Stomach (tissue), 9 donors: ENCODE data around the gene CCDC88C. TPM values are rescaled to one million over a fixed set of nuclear protein-coding genes. Genes with fewer than 3 reads are reported as not detected.

Source experiments
- DNase-seq, 2 donors: peaks; one replicate each; pipeline versions ENCODE4 v3.0.0 to v3.0.0-alpha.2; 2013 to 2019
- H3K27ac ChIP-seq, 5 donors: fragments of 200-600 bp in 4 of 5; sonication (generic) in 4 of 5; one replicate each; pipeline ENCODE4 v1.5.1; 2013 to 2019; ENCODE audit warnings: mild to moderate bottlenecking in 1 of 5, moderate library complexity in 1 of 5
- H3K27me3 ChIP-seq, 3 donors: fragments of 200-600 bp; sonication (generic); one replicate each; pipeline ENCODE4 v1.5.1; 2017 to 2019; ENCODE audit warnings: mixed run types in 1 of 3
- H3K36me3 ChIP-seq, 4 donors: fragments of 200-600 bp; sonication (generic); 1 replicate in 3 of 4; 2 replicates in 1 of 4; pipeline ENCODE4 v1.5.1; 2016 to 2019
- H3K4me1 ChIP-seq, 4 donors: fragments of 200-600 bp; sonication (generic); one replicate each; pipeline ENCODE4 v1.5.1; 2016 to 2019
- H3K4me3 ChIP-seq, 4 donors: fragments of 200-600 bp; sonication (generic) in 3 of 4; one replicate each; pipeline ENCODE4 v1.5.1; 2016 to 2019; ENCODE audit warnings: mild to moderate bottlenecking in 1 of 4
- H3K9me3 ChIP-seq, 4 donors: fragments of 200-600 bp; sonication (generic); one replicate each; pipeline ENCODE4 v1.5.1; 2016 to 2019
- CTCF ChIP-seq, 7 experiments: fragments of 450-650 bp in 4 of 7; fragments of 200-600 bp in 3 of 7; sonication (generic) in 3 of 7; IDR thresholded peaks; one replicate each; pipeline ENCODE4 v1.5.1; 2016 to 2019; ENCODE audit warnings: antibody characterized with exemption in 7 of 7, control low read depth in 2 of 7, mild to moderate bottlenecking in 1 of 7
- EP300 ChIP-seq: sonication (generic); formaldehyde crosslinking; IDR thresholded peaks from one replicate; pipeline ENCODE4 v1.6.1; 2017; ENCODE audit warnings: antibody characterized with exemption
- POLR2A ChIP-seq, 4 donors: fragments of 450-650 bp; IDR thresholded peaks; one replicate each; pipeline ENCODE4 v1.6.1; 2016; ENCODE audit warnings: antibody characterized with exemption in 4 of 4, control low read depth in 2 of 4, mild to moderate bottlenecking in 1 of 4, moderate library complexity in 1 of 4
- POLR2AphosphoS5 ChIP-seq, 3 donors: sonication (generic); formaldehyde crosslinking; IDR thresholded peaks; one replicate each; pipeline ENCODE4 v1.6.1; 2016; ENCODE audit warnings: antibody characterized with exemption in 3 of 3
- WGBS, 5 donors: extraction: QIAGEN DNeasy Blood & Tissue Kit in 3 of 5; methylation state at CpG; one replicate each; pipeline versions ENCODE4 v1.1.5 to v1.1.7; 2013 to 2018; 5-methylcytosine and 5-hydroxymethylcytosine counted together
- intact Hi-C: fragments of 100-400 bp; cut with DNase I; formaldehyde crosslinking; loops from one replicate; pipeline ENCODE4 v1.15.1; 2023; ENCODE audit warnings: low total_unique reads
- polyA plus RNA-seq, 3 donors: library from polyadenylated mRNA; stranded (reverse); fragments of 200-250 nt; gene quantifications; one replicate each; pipeline ENCODE4 v1.2.3, GENCODE V29; 2013
- total RNA-seq, 5 donors: library from RNA; depleted of rRNA; stranded (reverse); fragments of >200 nt; gene quantifications; one replicate each; pipeline versions ENCODE4 v1.1.0 to v1.2.3, GENCODE V29; 2014 to 2016
- donor health status: healthy with polysubstance abuse.
- donor health status: Bipolar disorder and iron deficiency.
- donor health status: healthy.

CCDC88C gene
- total and polyA plus RNA-seq, 8 donors = 10.5 to 66.9 (median 22.3) TPM

- Histone ChIP-seq H3K27me3 (no peaks in the 10 kb centered on the region), H3K27ac (no peak overlapping the region), H3K4me3 (no peak overlapping the region), H3K36me3 (peaks cover 10 to 68% (median 51%) of the 10 kb centered on the region in 4 donors), H3K4me1 (peaks cover 8 to 45% (median 22%) of the 10 kb centered on the region in 4 donors), H3K9me3 (no peaks in the 10 kb centered on the region)
- no peak for DNase-seq
- intact Hi-C loops = no loop called here
- no peak for TF ChIP-seq CTCF (IDR thresholded peaks at IDR 0.05)
- TF ChIP-seq POLR2A (IDR thresholded peaks at IDR 0.05) = no peak
- TF ChIP-seq EP300 = no peak
- TF ChIP-seq POLR2AphosphoS5 (IDR thresholded peaks at IDR 0.05) = no peak
- WGBS, 5 donors = 88 to 95% (median 90%) methylated on average over 13 of the region's 13 CpGs
Observed at GRCh38 chr14:91273885-91274273, 143.7 kb downstream of the CCDC88C start.

GRCh38 chr14:91273273-91273884, 144.2 kb downstream of the CCDC88C start:
- H3K4me3 ChIP-seq = no peak overlapping the region
- intact Hi-C loops = no loop called here

GRCh38 chr14:91272341-91273272, 145.0 kb downstream of the CCDC88C start:
- DNase-seq = no peak
- 83 to 91% (median 89%) methylated on average over 21 to 43 of the region's 43 CpGs for WGBS, 5 donors
- Histone ChIP-seq H3K27ac (no peak overlapping the region), H3K27me3 (no peaks in the 10 kb centered on the region), H3K9me3 (no peaks in the 10 kb centered on the region), H3K4me3 (no peak overlapping the region), H3K36me3 (peaks cover under 1 to 55% (median 40%) of the 10 kb centered on the region in 4 donors), H3K4me1 (peaks cover 8 to 37% (median 22%) of the 10 kb centered on the region in 4 donors)
- TF ChIP-seq CTCF (IDR thresholded peaks at IDR 0.05) = no peak
- no peak for TF ChIP-seq POLR2AphosphoS5 (IDR thresholded peaks at IDR 0.05)
- TF ChIP-seq EP300 = no peak
- no peak for TF ChIP-seq POLR2A (IDR thresholded peaks at IDR 0.05)
- intact Hi-C loops = no loop called here

More at GRCh38 chr14:91273273-91273884, 144.2 kb downstream of the CCDC88C start:
- DNase-seq = no peak
- Histone ChIP-seq H3K27ac (no peak overlapping the region), H3K27me3 (no peaks in the 10 kb centered on the region), H3K9me3 (no peaks in the 10 kb centered on the region), H3K4me1 (peaks cover 8 to 44% (median 22%) of the 10 kb centered on the region in 4 donors), H3K36me3 (peaks cover 8 to 63% (median 48%) of the 10 kb centered on the region in 4 donors)
- no peak for TF ChIP-seq POLR2AphosphoS5 (IDR thresholded peaks at IDR 0.05)
- TF ChIP-seq EP300 = no peak
- WGBS, 5 donors = 95 to 97% (median 96%) methylated on average over 13 to 27 of the region's 27 CpGs

GRCh38 chr14:91271639-91272038, 146.0 kb downstream of the CCDC88C start:
- intact Hi-C loops = no loop called here
- H3K4me1 ChIP-seq = peaks cover 3 to 28% (median 19%) of the 10 kb centered on the region in 4 donors
- no peak for DNase-seq
- WGBS, 5 donors = 82 to 96% (median 94%) methylated on average over 8 to 9 of the region's 9 CpGs
- no peak overlapping the region for H3K4me3 ChIP-seq
- H3K36me3 ChIP-seq = peaks cover 0 to 46% (median 34%) of the 10 kb centered on the region in 4 donors
- H3K27me3 ChIP-seq = no peaks in the 10 kb centered on the region
- TF ChIP-seq EP300 (no peak), CTCF (IDR thresholded peaks at IDR 0.05) (no peak), POLR2AphosphoS5 (IDR thresholded peaks at IDR 0.05) (no peak), POLR2A (IDR thresholded peaks at IDR 0.05) (no peak)
- no peaks in the 10 kb centered on the region for H3K9me3 ChIP-seq
- H3K27ac ChIP-seq = no peak overlapping the region
